Keratinocyte (primary cell): ENCODE data around the gene CORO2A. TPM values are rescaled to one million over a fixed set of nuclear protein-coding genes. Genes with fewer than 3 reads are reported as not detected.

ENCODE experiments used
- DNase-seq: peaks from one replicate; pipeline ENCODE4 v3.0.0-alpha.2; 2011; ENCODE audit warnings: low read depth, missing footprints, low spot score
- FAIRE-seq: peaks from 2 replicates; lab custom pipeline; 2011; peaks lifted over from hg19 to GRCh38; lab: Jason Lieb, UNC
- H2AFZ ChIP-seq: 2 replicates; pipeline ENCODE4 v1.6.0; 2012; ENCODE audit warnings: low read length, control low read depth, inconsistent platforms; ENCODE audit not compliant: control insufficient read depth
- H3K27ac ChIP-seq: 2 replicates; pipeline ENCODE4 v1.5.1; 2011; ENCODE audit warnings: low read length; ENCODE audit not compliant: control insufficient read depth, insufficient read depth
- H3K27me3 ChIP-seq: 3 replicates; pipeline ENCODE4 v1.6.0; 2011; ENCODE audit warnings: low read length; ENCODE audit not compliant: control insufficient read depth, insufficient read depth; ENCODE audit errors: extremely low read depth
- H3K36me3 ChIP-seq, 2 experiments: 2 replicates in 1 of 2; 3 replicates in 1 of 2; pipeline ENCODE4 v1.5.1; 2011; ENCODE audit warnings: low read length in 2 of 2, mild to moderate bottlenecking in 1 of 2; ENCODE audit not compliant: control insufficient read depth in 2 of 2, insufficient read depth in 2 of 2; ENCODE audit errors: extremely low read depth in 1 of 2
- H3K4me1 ChIP-seq: 3 replicates; pipeline ENCODE4 v1.5.1; 2011; ENCODE audit warnings: low read length; ENCODE audit not compliant: control insufficient read depth, insufficient read depth; ENCODE audit errors: extremely low read depth
- H3K4me2 ChIP-seq: 3 replicates; pipeline ENCODE4 v1.6.0; 2011; ENCODE audit warnings: low read depth, low read length; ENCODE audit not compliant: control insufficient read depth, insufficient read depth; ENCODE audit errors: extremely low read depth
- H3K4me3 ChIP-seq, 3 experiments: fragments of 200-600 bp in 1 of 3; sonication (generic) in 1 of 3; 2 replicates in 2 of 3; 3 replicates in 1 of 3; pipeline ENCODE4 v1.5.1; 2011 to 2016; ENCODE audit warnings: low read length in 3 of 3, mild to moderate bottlenecking in 3 of 3, control low read depth in 2 of 3, inconsistent platforms in 1 of 3, low read depth in 1 of 3, mixed read lengths in 1 of 3, mixed run types in 1 of 3, moderate library complexity in 1 of 3; ENCODE audit not compliant: control insufficient read depth in 2 of 3, insufficient read depth in 2 of 3; ENCODE audit errors: extremely low read depth in 1 of 3
- H3K79me2 ChIP-seq: 2 replicates; pipeline ENCODE4 v1.6.0; 2012; ENCODE audit warnings: low read length; ENCODE audit not compliant: control insufficient read depth, insufficient read depth
- H3K9ac ChIP-seq: 3 replicates; pipeline ENCODE4 v1.6.0; 2011; ENCODE audit warnings: low read length; ENCODE audit not compliant: control insufficient read depth, insufficient read depth; ENCODE audit errors: extremely low read depth
- H3K9me1 ChIP-seq: 3 replicates; pipeline ENCODE4 v1.6.0; 2011; ENCODE audit warnings: low read length; ENCODE audit not compliant: control insufficient read depth, insufficient read depth; ENCODE audit errors: extremely low read depth
- H3K9me3 ChIP-seq: 2 replicates; pipeline ENCODE4 v1.5.1; 2012; ENCODE audit warnings: low read depth, low read length; ENCODE audit not compliant: control insufficient read depth
- H4K20me1 ChIP-seq: 3 replicates; pipeline ENCODE4 v1.6.0; 2011; ENCODE audit warnings: low read length; ENCODE audit not compliant: control insufficient read depth, insufficient read depth; ENCODE audit errors: extremely low read depth
- EZH2 ChIP-seq: IDR thresholded peaks from one replicate; pipeline ENCODE4 v1.6.1; 2012; ENCODE audit warnings: inconsistent platforms, mild to moderate bottlenecking, low read length, moderate library complexity
- dilution Hi-C: fragments of 300-500 bp; cut with MboI; formaldehyde crosslinking; loops from one replicate; pipeline ENCODE4 v1.7.0; 2020; ENCODE audit warnings: low sequenced_read_pairs; ENCODE audit not compliant: extremely low pct_ligation_motif_present
- polyA plus RNA-seq, 5 experiments: library from polyadenylated mRNA; depleted of rRNA in 3 of 5; stranded (reverse) in 3 of 5; stranded (forward) in 1 of 5; unstranded in 1 of 5; fragments of >200 nt; gene quantifications; 1 replicate in 1 of 5; 2 replicates in 3 of 5; 3 replicates in 1 of 5; pipeline versions ENCODE4 v1.2.1 to v1.2.3, GENCODE V29; 2011 to 2012; ENCODE audit warnings: missing spikeins in 2 of 5, low read depth in 1 of 5, low replicate concordance in 1 of 5
- TF ChIP-seq, protein P1 (sequence below), 3 experiments: IDR thresholded peaks in 1 of 3; conservative IDR thresholded peaks in 1 of 3; optimal IDR thresholded peaks in 1 of 3; 2 replicates in 2 of 3; 3 replicates in 1 of 3; pipeline versions ENCODE3 to v1.5.1; 2011; ENCODE audit warnings: low read length in 3 of 3, mild to moderate bottlenecking in 3 of 3, moderate library complexity in 2 of 3, control low read depth in 1 of 3, inconsistent platforms in 1 of 3; ENCODE audit not compliant: insufficient read depth in 2 of 3; ENCODE audit errors: extremely low read depth in 1 of 3

The CORO2A gene
- polyA plus RNA-seq, 1 donor (not counting 4 experiments of a cell fraction or from before 2014, with no cell fraction given) = 31.7 TPM

DNA sequence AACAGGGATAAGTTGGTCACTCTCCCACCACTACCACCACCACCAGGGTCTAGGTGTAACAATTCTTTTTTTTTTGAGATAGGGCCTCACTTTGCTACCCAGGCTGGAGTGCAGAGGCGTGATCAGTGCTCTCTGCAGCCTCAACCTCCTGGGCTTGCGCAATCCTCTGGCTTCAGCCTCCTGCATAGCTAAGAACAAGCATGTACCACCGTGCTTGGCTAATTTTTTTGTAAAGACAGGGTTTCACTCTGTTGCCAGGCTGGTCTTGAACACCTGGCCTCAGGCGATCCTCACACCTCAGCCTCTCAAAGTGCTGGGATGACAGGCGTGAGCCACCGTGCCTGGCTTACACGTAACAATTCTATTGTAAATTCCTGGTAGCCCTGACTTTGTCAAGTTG, 27.5 kb downstream of the CORO2A start:
- Histone ChIP-seq H3K9me1 (peaks cover 16% of the 10 kb centered on the region), H3K4me1 (peaks cover 45% of the 10 kb centered on the region), H3K27me3 (no peaks in the 10 kb centered on the region), H3K79me2 (peaks cover 84% of the 10 kb centered on the region), H2AFZ (no peak overlapping the region), H4K20me1 (peaks cover 7% of the 10 kb centered on the region), H3K27ac (no peak overlapping the region), H3K36me3 (peaks cover 0 to 2% of the 10 kb centered on the region in 2 experiments), H3K9me3 (no peaks in the 10 kb centered on the region), H3K4me2 (no peak overlapping the region), H3K9ac (no peak overlapping the region), H3K4me3 (no peak overlapping the region)
- dilution Hi-C loops = no loop called here
- DNase-seq = no peak
- no peak for FAIRE-seq
- TF ChIP-seq EZH2 = no peak
- TF ChIP-seq, protein P1, sequence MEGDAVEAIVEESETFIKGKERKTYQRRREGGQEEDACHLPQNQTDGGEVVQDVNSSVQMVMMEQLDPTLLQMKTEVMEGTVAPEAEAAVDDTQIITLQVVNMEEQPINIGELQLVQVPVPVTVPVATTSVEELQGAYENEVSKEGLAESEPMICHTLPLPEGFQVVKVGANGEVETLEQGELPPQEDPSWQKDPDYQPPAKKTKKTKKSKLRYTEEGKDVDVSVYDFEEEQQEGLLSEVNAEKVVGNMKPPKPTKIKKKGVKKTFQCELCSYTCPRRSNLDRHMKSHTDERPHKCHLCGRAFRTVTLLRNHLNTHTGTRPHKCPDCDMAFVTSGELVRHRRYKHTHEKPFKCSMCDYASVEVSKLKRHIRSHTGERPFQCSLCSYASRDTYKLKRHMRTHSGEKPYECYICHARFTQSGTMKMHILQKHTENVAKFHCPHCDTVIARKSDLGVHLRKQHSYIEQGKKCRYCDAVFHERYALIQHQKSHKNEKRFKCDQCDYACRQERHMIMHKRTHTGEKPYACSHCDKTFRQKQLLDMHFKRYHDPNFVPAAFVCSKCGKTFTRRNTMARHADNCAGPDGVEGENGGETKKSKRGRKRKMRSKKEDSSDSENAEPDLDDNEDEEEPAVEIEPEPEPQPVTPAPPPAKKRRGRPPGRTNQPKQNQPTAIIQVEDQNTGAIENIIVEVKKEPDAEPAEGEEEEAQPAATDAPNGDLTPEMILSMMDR (optimal IDR thresholded peaks at IDR 0.05 in 1 of 3, IDR thresholded peaks at IDR 0.05 in 1 of 3, conservative IDR thresholded peaks at IDR 0.05 in 1 of 3; ENCODE audit: extremely low read depth in 1 of 3, insufficient read depth in 2 of 3, low read length in 3 of 3) = no peak

DNA sequence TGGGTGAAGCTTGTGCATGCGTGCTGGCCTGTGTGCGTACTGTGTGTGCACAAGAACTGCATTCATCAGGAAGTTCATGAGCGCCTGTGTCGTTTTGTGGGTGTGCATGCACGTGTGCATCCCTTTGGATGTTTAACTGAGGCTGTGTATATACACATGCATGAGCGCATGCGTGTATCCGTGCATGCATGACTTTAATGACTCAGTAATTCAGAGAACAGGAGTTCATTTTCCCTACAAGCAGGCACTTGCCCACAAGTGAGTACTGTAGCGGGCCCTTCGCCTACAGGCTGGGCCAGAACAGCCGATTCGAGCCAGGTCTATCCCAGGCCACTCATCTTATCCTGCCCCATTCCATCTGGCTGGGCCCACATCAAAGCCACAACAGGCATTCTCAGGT, 29.8 kb downstream of the CORO2A start:
- dilution Hi-C loops = no loop called here

More for the DNA sequence above, 29.8 kb downstream of the CORO2A start:
- no peaks in the 10 kb centered on the region for H3K9me3 ChIP-seq
- H2AFZ ChIP-seq = peak overlapping the region; percentile 16
- no peak overlapping the region for H3K4me3 ChIP-seq
- DNase-seq (peak; percentile 96), FAIRE-seq (peak; percentile 90)
- peaks cover 3% of the 10 kb centered on the region for H4K20me1 ChIP-seq
- no peaks in the 10 kb centered on the region for H3K27me3 ChIP-seq
- H3K4me2 ChIP-seq = peak overlapping the region; percentile 68
- peak overlapping the region; percentile 84 for H3K27ac ChIP-seq
- TF ChIP-seq EZH2 = no peak
- TF ChIP-seq, protein P1 (optimal IDR thresholded peaks at IDR 0.05 in 1 of 3, IDR thresholded peaks at IDR 0.05 in 1 of 3, conservative IDR thresholded peaks at IDR 0.05 in 1 of 3; ENCODE audit: extremely low read depth in 1 of 3, insufficient read depth in 2 of 3, low read length in 3 of 3) = no peak
- peaks cover 11% of the 10 kb centered on the region for H3K9me1 ChIP-seq
- peaks cover 30% of the 10 kb centered on the region for H3K4me1 ChIP-seq
- H3K79me2 ChIP-seq = peaks cover 84% of the 10 kb centered on the region
- H3K9ac ChIP-seq = peak overlapping the region; percentile 62
- peaks cover 0 to 2% of the 10 kb centered on the region in 2 experiments for H3K36me3 ChIP-seq
